Measurements from ENCODE around the gene ZIC5. TPM values are rescaled to one million over a fixed set of nuclear protein-coding genes. Genes with fewer than 3 reads are reported as not detected.

The ZIC5 gene
- polyA plus RNA-seq, 1 donor = 0.08 TPM

DNA sequence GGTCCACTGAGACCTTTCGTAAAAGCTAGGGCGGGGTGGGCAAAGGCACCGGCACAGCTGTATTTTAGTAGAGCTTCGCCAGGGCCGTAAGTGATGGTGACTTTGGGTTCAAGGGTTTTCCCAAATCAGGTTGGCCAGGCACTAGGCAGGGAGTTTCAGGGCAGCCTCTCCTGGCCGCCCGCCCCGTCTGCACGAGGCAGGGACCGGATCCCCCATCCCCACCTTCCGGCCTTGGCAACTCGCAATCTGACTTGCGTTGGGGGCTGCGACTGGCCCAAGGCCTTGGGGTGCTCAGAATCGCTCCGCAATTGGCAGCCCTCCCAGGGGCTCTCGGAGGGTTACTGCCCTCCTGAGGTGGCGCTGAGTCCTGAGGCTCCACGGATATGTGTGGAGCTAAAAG, 4.1 kb upstream of the ZIC5 start:
- no peak for DNase-seq

GRCh38 chr13:99974939-99975561, 3.5 kb upstream of the ZIC5 start:
- no peak for DNase-seq

DNA sequence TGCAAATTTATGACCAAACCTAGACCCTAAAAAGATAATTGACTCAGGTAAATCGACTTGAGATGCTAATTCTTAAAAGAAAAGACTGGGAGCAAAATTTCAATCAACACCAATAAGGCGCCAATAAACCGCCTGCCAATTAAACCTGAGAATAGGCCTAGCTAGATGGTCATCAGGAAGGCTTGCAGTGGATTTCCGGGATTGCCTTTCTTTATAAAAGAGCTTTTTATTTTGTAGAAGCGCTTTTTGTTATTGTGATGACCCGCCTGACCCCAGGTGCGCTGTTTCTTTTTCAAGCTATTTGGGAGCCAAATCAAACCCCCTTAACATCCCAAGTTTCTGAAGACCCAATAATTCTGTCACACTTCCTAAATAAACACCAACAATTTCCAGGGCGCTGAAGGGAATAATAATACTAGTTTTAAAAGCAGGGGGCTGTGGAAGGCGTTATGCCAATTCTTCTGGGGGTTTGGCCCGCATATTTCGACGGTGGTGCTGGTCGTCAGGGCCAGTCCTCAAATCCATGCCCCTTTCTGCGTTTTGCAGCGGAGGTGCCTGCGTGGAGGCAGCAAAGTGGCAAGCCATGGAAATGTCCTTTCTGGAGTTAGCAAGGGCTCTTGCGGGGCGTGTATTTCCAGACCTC, 2.9 kb upstream of the ZIC5 start:
- no peak for DNase-seq

DNA sequence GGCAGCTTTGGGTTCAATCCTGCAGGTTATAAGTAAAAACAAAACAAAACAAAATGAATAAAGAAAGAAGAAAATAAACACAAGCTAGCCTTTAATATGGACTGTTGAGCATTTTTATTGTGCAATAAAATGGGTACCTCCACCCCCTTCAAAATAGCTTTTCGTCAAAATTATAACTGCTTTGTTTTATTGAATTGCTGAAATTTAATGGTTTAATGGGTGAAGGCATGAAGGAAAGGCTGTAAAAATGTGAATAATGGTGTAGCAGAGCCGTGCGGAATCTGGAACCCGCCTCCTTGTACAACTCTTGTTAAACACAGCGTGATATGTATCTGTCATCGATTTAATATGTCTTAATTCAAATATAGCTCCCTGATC, 2.2 kb upstream of the ZIC5 start:
- no peak for DNase-seq

- DNase-seq = no peak
Observed at GRCh38 chr13:99973163-99973807, 1.7 kb upstream of the ZIC5 start.

DNA sequence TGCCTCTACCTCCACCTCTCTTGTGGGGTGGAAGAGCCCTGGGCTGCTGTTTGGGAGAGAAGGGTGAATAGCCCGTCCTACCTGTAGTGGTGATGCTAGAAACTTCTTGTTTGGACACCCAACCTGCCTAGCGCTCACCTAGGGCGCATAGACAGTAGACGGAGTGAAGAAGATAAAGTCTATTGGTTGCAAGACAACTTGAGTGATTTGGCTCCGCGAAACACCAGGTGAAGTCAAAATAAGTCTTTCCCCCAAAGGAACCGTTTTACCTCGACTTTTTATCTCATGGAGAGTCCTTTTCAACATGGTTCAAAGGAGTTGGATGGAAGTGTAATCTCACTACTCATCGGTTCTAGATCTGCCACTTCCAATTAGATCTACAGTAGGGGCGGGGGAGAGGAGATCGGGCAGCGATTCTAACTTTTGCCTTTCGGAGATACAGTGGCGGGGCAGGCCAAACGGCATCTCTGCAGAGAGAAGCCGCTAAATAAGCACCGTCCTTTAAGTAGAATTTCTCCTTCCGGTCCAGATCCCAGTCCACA, 694 bp upstream of the ZIC5 start:
- DNase-seq = no peak

DNA sequence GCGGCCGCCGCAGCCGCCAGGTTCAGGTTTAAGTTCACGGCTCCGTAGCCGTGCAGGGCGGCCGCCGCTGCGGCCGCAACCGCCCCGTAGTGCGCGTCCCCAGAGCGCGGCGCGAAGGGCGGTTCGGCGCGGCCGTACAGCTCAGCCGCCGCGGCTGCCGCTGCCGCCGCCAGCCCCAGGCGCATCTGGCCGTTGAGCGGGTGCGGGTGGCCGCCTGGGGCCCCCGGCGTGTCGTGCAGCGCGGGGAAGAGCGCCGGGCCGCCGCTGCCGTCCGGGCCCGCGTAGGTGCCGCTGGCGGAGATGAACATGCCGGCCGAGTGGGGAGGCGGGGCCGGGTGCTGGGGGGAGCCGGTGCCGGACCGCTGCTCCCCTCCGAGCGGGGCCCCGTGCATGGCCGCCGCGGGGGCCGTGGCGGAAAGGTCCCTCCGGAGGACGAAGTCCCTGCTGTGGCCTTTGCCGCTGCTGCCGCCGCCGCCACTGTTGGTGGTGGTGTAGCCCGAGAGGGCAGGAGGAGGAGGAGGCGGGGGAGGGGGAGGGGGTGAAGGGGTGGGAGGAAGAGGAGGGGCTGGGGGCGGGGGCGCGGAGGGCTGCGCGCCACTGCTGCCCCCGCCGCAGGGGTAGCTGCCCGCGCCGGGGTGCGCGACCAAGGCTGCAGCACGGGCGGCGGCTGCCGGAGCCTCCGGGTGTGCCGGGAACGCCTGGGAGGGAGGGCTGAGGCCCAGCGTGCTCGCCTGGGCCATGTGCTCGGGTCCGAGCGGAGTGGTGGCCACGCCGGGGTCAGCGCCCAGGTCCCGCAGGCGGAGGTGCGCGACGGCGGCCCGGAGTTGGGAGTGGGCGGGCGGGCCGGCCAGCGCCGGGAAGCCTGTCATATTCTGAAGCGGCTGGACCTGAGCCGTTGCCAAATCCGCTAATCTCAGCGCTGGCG, 654 bp downstream of the ZIC5 start:
- DNase-seq = no peak

GRCh38 chr13:99969919-99970650, 1.5 kb downstream of the ZIC5 start:
- DNase-seq = no peak

DNA sequence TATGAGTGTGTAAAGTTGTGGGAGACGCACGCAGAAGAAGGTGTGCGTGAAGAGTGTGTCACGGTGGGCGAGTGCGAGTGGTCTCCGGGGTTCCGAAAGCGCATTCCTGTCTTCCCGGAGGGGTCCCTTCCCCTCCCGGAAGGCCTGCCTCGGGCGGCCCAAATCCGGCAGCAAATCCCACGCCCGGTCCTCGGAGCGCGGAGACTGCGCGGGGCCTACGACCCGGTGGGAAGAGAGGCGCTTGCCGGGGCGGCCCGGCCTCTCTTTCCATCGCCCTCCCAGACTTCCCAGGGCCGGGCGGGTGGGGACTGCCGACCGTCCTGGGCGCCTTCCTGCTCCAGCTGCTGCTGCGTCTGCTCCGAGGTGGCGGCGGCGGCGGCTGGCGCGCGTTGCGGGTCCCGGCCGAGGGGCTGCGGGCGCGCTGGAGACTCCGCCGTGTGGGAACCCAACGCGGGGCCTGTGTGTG, 2.1 kb downstream of the ZIC5 start:
- no peak for DNase-seq

DNA sequence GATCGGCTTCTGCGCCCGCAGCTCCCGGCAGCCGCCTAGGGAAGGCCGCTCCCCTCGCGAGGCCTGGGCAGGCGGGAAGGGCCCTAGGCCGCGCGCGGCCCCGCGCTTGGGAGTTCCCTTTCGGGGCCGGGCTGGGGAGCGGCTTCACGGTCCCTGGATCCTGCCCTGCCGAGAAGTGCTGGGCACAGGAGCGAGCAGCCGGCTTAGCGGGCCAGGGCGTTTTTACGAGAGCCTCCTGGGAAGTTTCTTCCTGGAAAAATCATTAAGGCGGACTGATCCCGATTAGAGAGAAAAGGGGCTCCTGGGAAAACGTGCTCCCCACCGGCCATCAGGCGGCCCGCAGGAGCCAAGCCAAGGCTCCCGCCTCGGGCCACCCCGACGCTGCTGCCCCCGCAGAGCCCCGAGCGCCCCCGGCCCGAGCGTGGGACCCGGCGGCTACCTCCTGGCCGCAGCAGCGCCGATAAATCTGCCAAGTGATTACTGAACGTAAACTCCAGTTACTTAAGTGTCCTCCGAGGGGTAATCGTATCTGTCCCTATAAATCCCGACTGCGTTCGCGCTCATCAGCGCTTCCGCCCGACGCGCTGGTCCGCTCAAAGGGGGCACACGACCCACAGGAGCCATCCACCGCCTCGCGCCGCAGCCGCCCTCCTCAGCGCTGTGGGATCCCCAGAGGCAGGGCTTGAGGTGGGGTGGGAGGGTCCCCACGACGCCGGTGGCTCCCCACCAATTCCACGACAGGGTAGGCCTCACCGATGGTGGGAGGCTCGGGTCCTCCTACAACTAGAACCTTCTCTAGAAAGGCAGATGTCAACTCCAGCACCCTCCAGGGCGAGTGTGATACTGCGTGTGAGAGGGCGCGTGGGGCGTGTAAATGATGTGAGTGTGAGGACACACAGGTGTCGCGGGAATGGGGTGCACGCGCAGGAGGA, 2.8 kb downstream of the ZIC5 start:
- no peak for DNase-seq

DNA sequence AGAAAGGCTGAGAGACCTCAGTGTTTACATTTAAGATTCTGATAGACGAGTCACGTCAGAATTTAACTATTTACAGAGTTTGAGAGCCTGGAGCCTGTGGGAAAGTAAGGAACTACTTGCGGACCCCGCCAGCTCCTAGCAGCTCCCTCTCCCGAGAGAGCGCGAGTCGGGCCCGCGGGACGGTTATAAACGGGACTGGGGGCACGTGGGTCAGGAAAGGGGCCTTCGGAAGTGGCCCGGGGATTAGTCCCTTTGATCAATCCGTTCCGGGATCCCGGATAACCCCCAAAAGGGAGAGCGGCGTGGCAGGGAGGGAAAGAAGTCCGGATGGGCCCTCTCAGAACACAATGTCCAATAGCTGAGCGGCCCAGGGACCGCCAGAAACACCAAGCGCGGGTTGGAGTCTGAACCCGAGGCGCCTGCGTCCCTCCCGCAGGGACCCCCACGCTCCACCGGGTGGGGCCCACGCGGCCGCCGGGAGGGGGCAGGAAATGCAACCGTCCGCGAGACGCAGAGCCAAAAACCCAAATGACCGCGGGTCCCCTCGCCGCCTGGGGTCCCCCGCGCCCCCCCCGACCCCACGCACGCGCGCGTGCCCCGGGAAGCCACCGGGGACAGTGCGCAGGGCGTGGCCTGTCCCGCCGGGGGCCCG, 3.6 kb downstream of the ZIC5 start:
- DNase-seq = no peak

DNA sequence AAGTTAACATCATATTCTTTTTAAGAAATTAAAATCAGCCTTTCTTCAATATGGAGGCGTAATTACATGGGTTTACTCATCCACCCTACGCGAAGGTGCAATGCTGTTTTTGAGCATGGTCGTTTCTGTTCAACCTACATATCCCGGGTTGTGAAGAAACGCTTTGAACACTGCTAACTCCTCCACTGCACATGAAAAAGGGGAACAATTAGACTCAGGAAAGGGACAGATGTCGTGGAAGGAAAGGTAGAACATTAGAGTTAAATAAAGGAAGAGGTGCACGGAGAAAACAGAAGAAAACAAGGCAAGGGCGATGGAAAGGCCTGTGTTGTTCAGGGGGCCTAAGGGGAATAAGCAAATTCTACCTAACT, 4.1 kb downstream of the ZIC5 start:
- no peak for DNase-seq

DNA sequence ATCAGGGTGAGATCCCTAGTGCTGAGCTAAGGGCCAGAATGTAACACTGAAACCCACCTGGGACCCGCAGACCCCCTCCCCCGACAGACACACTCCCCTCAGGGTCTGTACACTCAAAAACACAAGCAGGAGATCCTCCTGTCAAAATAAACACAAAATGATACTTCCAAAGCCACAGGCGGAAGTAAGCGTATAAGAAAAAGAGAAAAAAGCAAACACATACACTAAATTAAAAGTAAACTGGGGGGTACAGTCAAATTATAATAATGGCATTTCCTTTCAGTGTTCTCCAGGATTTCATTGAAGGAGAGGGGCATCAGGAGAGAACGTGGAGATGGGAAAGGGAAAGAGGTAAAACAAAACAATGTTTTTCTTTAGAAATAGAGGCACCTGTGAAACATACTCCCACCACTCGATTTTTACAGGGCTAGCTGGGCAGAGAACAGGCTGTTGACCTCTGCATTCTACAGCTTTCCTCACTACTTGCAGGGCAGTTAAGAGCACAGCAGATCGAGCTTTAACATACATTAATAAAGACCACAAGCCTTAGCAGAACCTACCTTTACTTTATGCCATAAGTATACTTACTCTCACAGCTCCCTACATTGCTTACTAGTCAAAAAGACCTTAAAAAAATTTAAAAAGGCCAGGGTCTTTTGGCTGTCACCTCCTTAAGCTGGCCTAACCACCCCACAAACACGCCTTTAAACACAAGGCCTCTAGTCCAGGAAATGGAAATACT, 5.3 kb downstream of the ZIC5 start:
- no peak for DNase-seq

DNA sequence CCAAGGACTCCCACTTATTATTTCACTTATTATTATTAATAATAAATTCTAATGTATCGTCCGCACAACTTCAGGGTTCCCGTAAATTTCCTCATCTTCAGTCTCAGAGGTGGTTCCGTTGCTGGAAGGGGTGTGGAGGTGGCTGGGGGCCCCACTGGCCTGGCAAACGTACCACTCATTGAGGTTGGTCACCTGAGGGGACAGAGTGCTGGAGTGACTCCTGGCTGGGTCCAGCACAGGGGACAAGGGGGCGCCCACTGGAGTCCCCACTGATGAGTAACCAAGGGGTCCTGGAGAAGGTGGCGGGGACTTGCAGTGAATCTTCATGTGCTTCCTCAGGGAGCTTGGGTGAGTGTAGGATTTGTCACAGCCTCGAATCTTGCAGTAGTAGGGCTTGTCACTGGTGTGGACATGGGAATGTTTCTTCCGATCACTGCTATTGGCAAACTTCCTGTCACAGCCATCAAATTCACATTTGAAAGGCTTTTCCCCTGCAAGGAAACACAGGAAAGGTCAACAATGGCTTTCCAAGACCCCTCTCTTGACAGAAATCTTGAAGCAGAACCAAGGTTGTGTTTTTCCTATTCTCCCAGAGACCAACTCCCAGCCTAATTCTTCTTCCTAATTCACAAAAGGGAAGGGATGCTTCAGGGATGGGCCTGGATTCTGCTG, 6.1 kb downstream of the ZIC5 start:
- no peak for DNase-seq

DNA sequence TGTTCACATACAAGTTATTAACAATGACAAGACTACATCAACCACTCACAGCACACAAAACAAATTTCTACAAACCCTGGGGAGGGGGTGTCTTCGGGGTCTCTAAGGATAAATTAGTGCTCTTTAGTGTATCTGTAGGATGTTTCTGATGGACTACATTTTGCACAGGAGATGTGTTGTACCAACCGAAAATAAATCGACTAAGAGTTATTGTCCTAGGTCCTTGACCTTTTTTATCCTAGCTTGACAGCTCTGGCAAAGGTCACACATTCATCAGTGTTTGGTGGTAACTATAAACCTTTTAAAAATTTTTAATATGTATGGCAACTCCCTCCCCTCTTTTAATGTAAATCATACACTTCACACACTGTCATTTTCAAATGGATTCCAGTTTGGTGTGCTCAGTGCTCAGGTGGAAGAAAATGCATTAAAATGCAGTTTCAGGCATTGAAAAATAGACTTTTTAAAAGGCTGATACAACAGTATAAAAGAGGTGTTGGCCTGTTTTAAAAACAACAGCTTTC, 7.7 kb downstream of the ZIC5 start:
- DNase-seq = no peak

GRCh38 chr13:99962242-99962641, 9.3 kb downstream of the ZIC5 start:
- DNase-seq = no peak

GRCh38 chr13:99961636-99962035, 9.9 kb downstream of the ZIC5 start:
- DNase-seq = no peak

DNA sequence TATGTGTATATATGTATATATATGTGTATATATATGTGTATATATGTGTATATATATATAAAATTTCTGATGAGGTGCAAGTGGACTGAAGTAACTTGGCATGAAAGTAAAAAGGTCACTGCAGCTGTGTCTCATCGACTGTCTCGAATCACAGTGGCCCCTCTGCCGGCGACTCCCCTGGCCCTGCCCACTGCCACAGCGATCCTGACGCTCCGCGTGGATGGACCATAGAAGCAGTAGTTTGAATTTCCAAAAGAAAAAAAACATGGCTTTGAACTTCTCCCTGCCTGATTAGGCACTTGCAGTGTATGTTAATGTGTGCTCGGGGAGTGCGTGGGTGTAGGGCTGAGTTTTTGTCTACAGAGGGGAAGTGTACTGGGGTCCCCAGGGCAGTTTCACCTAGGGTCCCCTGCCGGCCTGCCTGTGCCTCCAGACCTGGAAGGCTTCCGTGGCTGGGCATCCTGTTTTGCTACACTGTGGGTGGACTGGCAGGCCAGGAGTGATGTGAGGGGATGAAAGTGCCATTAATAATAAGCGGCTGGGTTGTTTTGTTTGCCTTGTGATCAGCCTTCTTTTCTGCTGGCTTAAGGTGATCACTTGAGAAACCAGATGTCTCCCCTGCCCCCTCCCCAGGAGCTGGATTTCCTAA, 10.8 kb downstream of the ZIC5 start:
- DNase-seq = no peak

All from left kidney (tissue), 2 donors.